Loucy (cell line): Measurements from ENCODE around the gene KDSR.

Experiments
- H2AFZ ChIP-seq: fragments of 200-600 bp; sonication (generic); 2 replicates; pipeline ENCODE4 v1.6.0; 2016; ENCODE audit warnings: antibody characterized with exemption, mild to moderate bottlenecking, low read length, moderate library complexity
- H3F3A ChIP-seq: fragments of 200-600 bp; 2 replicates; pipeline ENCODE4 v1.6.0; 2016; ENCODE audit warnings: antibody characterized with exemption, low read depth, mild to moderate bottlenecking
- H3K27me3 ChIP-seq: fragments of 200-600 bp; sonication (generic); 2 replicates; pipeline ENCODE4 v1.6.1; 2014; ENCODE audit warnings: low read length, mild to moderate bottlenecking; ENCODE audit not compliant: insufficient read depth, poor library complexity, severe bottlenecking
- H3K36me3 ChIP-seq: fragments of 200-600 bp; sonication (generic); 2 replicates; pipeline ENCODE4 v1.6.1; 2016; ENCODE audit warnings: low read length; ENCODE audit not compliant: insufficient read depth
- H3K4me1 ChIP-seq: fragments of 200-600 bp; sonication (generic); 2 replicates; pipeline ENCODE4 v1.5.1; 2014; ENCODE audit warnings: low read length, mild to moderate bottlenecking; ENCODE audit not compliant: insufficient read depth, poor library complexity, severe bottlenecking
- H3K4me2 ChIP-seq: fragments of 200-600 bp; sonication (generic); 2 replicates; pipeline ENCODE4 v1.6.0; 2014; ENCODE audit warnings: antibody characterized with exemption, low read length, low read depth, mild to moderate bottlenecking; ENCODE audit not compliant: poor library complexity, severe bottlenecking
- H3K4me3 ChIP-seq: fragments of 200-600 bp; sonication (generic); 2 replicates; pipeline ENCODE4 v1.5.1; 2014; ENCODE audit warnings: low read length, mild to moderate bottlenecking, mixed read lengths; ENCODE audit not compliant: poor library complexity, severe bottlenecking
- H3K79me2 ChIP-seq: fragments of 200-600 bp; sonication (generic); 2 replicates; pipeline ENCODE4 v1.6.1; 2014; ENCODE audit warnings: low read length; ENCODE audit not compliant: insufficient read depth
- H3K9ac ChIP-seq: fragments of 200-600 bp; sonication (generic); 2 replicates; pipeline ENCODE4 v1.6.0; 2014; ENCODE audit warnings: mild to moderate bottlenecking, low read depth, low read length, moderate library complexity; ENCODE audit not compliant: poor library complexity, severe bottlenecking
- H3K9me2 ChIP-seq: fragments of 200-600 bp; sonication (generic); replicated peaks from 2 replicates; pipeline ENCODE4 v1.6.1; 2016; ENCODE audit warnings: low read depth, low read length, mixed read lengths
- H3K9me3 ChIP-seq: fragments of 200-600 bp; sonication (generic); 2 replicates; pipeline ENCODE4 v1.6.1; 2014; ENCODE audit warnings: mild to moderate bottlenecking, antibody characterized with exemption, low read length, low read depth; ENCODE audit not compliant: insufficient read depth
- H4K20me1 ChIP-seq: fragments of 200-600 bp; sonication (generic); 2 replicates; pipeline ENCODE4 v1.6.0; 2014; ENCODE audit warnings: antibody characterized with exemption, low read length, mild to moderate bottlenecking; ENCODE audit not compliant: insufficient read depth, poor library complexity, severe bottlenecking
- EZH2phosphoT487 ChIP-seq: fragments of 200-600 bp; IDR thresholded peaks from 2 replicates; pipeline ENCODE4 v1.6.1; 2018; ENCODE audit warnings: antibody characterized with exemption, mild to moderate bottlenecking, moderate library complexity, borderline replicate concordance
- TF ChIP-seq, protein P1 (sequence below): fragments of 200-600 bp; sonication (generic); conservative IDR thresholded peaks from 2 replicates; pipeline ENCODE4 v1.5.1; 2014; ENCODE audit warnings: mild to moderate bottlenecking, antibody characterized with exemption, low read length

KDSR gene

DNA sequence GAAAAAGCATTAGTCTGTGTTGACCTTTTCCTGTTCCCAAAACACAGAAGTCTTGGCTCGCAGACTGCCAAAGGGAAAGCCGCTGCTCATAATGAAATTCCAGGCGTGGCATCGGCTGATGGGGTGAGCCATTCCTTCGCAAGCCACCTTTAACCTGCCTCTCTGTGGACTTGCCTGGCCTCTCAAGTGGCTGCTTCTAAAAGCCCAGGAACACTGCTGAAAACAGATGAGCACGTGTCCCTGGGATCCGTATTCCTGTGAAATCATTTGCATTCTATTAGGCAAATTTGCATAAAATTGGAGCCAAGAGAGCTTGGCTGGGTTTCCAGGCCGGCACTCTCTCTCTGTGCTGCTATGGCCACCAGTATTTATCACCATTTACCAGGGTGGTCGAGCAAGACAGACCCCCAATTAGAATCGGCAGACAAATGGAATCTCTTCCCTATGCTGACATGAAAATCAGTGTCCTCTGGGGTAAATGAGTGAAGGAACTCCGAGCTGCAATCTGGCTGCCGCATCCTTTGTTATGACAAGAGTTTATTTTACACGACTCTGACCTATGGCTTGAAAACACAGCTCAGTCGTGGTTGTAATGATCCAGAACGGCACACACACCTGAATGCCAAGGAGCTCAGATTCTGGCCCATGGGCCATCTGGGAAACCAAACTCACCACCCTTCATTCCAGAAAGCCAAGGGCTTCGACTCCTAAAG is 69.2 kb downstream of the KDSR start:
- Histone ChIP-seq H3K9me3 (no peaks in the 10 kb centered on the region), H3K4me1 (peaks cover 35% of the 10 kb centered on the region), H3K79me2 (peaks cover 89% of the 10 kb centered on the region), H3K27me3 (no peaks in the 10 kb centered on the region), H2AFZ (no peak overlapping the region), H3K4me3 (no peak overlapping the region), H3K4me2 (peak overlapping the region; percentile 23), H3F3A (no peaks in the 10 kb centered on the region; the same call in 1 of the 2 replicates), H3K9me2 (no peaks in the 10 kb centered on the region), H3K9ac (no peak overlapping the region), H3K36me3 (peaks cover 34% of the 10 kb centered on the region; the same call in 1 of the 2 replicates), H4K20me1 (peaks cover 10% of the 10 kb centered on the region)
- TF ChIP-seq EZH2phosphoT487, result no peak

DNA sequence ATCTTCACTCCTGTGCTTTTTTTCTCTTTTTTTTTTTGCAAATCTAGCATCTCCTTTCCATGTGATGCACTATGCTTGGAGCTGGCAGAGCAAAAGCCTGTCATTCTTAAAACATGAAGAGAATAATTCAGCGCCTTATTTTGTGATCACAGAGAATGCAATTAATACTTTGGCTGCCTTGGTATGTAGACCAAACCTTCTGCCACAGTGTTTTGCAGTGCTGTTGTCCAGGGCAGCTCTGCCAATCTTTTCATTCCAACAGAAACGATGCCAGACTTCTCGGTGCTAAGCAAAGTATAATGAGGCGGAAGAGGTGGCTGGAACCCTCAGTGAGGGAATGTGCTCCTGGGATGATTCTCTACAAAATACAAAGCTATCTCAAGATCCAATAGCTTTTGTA is 73.1 kb downstream of the KDSR start:
- no peak overlapping the region for H2AFZ ChIP-seq
- peaks cover 89% of the 10 kb centered on the region for H3K79me2 ChIP-seq
- no peaks in the 10 kb centered on the region for H3K9me3 ChIP-seq
- H3F3A ChIP-seq, result no peaks in the 10 kb centered on the region
- peaks cover 43% of the 10 kb centered on the region; the same call in 1 of the 2 replicates for H3K36me3 ChIP-seq
- no peaks in the 10 kb centered on the region for H3K9me2 ChIP-seq
- peaks cover 12% of the 10 kb centered on the region for H3K4me1 ChIP-seq
- no peaks in the 10 kb centered on the region for H3K27me3 ChIP-seq
- H3K9ac ChIP-seq, result no peak overlapping the region
- no peak overlapping the region for H3K4me2 ChIP-seq
- H4K20me1 ChIP-seq, result peaks cover 11% of the 10 kb centered on the region
- no peak overlapping the region for H3K4me3 ChIP-seq
- TF ChIP-seq, protein P1, sequence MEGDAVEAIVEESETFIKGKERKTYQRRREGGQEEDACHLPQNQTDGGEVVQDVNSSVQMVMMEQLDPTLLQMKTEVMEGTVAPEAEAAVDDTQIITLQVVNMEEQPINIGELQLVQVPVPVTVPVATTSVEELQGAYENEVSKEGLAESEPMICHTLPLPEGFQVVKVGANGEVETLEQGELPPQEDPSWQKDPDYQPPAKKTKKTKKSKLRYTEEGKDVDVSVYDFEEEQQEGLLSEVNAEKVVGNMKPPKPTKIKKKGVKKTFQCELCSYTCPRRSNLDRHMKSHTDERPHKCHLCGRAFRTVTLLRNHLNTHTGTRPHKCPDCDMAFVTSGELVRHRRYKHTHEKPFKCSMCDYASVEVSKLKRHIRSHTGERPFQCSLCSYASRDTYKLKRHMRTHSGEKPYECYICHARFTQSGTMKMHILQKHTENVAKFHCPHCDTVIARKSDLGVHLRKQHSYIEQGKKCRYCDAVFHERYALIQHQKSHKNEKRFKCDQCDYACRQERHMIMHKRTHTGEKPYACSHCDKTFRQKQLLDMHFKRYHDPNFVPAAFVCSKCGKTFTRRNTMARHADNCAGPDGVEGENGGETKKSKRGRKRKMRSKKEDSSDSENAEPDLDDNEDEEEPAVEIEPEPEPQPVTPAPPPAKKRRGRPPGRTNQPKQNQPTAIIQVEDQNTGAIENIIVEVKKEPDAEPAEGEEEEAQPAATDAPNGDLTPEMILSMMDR, result no peak
- TF ChIP-seq EZH2phosphoT487, result no peak

DNA sequence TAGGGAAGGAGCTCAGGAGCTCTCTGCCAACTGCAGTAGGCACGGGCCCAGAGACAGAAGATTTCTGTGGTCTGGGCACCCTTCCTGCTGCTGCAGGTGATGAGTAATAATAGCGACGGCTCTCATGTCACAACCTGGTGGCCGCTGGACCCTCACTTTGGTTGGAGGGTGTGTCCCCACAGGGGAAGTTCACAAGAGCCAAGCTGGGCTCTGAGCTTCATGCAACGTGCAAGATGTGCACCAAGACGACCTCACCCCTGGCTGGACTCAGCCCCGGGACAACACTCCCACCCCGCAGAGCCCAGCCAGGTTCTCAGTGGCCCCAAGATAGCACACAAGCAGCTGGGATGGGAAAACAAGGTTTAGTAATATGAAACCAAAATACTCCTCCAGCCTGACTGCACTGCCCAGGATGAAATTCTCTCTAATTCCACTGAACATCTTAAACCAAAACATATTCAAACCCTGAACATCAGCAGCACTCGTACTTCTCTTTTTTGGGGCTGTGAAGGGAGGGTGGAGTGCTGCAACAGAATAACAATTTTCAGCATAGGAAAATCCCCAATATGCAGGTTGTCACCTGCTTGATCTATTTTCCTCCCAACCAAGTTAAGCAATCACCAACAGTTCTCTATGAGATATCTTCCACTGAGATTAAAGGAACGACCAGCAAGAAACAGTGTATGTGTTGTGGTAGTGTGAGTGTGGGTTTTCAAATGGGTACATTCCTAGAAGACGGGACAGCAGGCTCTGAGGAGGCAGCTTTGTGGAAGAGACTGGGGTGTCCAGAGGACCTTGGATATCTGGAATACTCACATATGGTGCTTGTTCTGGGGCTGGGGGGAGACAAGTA is 73.9 kb downstream of the KDSR start:
- Histone ChIP-seq H3K4me1 (peaks cover 4% of the 10 kb centered on the region), H3K27me3 (no peaks in the 10 kb centered on the region), H3K9me2 (no peaks in the 10 kb centered on the region), H2AFZ (no peak overlapping the region), H3K4me2 (no peak overlapping the region), H3K9me3 (no peaks in the 10 kb centered on the region), H3K79me2 (peaks cover 91% of the 10 kb centered on the region), H4K20me1 (peaks cover 10% of the 10 kb centered on the region), H3K36me3 (peaks cover 42% of the 10 kb centered on the region; the same call in 1 of the 2 replicates), H3F3A (no peaks in the 10 kb centered on the region), H3K9ac (no peak overlapping the region), H3K4me3 (no peak overlapping the region)
- no peak for TF ChIP-seq EZH2phosphoT487
- TF ChIP-seq, protein P1, result no peak
